HuH-7.5 (cell line): ENCODE measurements around the gene ANKRD24.
A peak's percentile ranks its signal among the peaks of the same experiment; 100 is the strongest.
"Not testable (repeated sequence)": the region's sequence is repeated elsewhere in the genome, so short reads cannot be mapped to it uniquely, and the experiment has no call there.

Source experiments
- DNase-seq: peaks from one replicate; pipeline ENCODE4 v3.0.0; 2011; ENCODE audit warnings: low spot score

The ANKRD24 gene

DNA sequence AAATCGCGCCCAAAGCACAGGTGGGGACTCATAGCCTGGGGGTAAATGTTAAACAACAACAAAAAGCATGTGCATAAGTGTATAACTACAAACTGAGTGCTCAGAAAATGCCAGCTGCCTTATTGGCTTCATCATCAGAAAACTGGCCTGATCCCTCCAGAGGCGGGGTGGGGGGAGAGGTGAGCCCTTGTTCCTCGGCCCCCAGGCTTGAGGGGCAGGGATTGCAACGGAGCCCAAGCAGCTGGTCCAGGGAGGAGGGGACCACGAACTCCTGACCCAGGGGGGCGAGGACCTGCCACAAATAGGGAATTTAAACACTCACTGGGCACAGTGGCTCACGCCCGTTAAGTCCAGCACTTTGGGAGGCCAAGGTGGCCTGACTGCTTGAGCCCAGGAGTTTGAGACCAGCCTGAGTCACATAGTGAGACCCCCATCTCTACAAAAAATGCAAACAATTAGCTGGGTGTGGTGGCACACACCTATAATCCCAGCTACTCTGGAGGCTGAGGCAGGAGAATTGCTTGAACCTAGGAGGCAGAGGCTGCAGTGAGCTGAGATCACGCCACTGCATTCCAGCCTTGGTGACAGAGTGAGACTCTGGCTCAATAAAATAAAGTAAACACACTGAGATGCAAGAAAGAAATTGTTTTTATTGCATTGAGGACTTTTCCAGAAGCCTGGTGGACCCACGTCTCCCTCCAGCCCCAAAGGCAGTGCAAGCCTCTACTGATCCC lies 8.8 kb upstream of the ANKRD24 start:
- DNase-seq: no peak

DNA sequence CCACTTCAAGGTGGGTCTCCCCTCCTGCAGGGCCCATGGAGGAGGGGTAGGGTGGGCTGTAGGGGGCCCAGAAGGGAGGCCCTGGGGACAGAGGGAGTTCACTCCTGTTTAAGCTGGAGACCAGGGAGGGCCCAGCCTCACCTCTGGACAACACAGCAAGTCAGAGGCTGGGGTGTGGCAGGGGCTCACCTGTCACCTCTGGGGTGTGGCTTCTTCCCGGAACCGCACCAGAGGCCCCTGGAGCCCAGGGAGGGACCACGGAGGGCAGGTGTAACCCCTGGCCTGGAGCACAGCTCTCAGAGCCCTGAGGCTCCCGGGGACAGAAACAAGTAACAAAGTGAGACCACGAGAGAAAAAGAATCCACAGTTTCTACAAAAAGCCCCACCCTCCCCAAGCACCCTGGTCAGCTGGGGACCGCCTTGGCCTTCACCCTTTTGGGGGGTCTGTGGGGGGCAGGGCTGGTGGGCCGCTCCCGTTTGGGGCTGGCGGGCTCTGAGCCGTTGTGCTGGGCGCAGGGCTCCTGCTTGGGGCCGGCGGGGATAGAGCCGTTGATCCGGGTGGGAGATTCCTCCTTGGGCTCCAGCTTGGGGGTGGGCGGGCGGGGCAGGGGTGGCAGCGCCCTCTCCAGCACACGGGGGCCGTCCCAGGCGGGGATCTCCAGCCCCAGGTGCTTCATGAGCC lies 8.1 kb upstream of the ANKRD24 start:
- no peak for DNase-seq

DNA sequence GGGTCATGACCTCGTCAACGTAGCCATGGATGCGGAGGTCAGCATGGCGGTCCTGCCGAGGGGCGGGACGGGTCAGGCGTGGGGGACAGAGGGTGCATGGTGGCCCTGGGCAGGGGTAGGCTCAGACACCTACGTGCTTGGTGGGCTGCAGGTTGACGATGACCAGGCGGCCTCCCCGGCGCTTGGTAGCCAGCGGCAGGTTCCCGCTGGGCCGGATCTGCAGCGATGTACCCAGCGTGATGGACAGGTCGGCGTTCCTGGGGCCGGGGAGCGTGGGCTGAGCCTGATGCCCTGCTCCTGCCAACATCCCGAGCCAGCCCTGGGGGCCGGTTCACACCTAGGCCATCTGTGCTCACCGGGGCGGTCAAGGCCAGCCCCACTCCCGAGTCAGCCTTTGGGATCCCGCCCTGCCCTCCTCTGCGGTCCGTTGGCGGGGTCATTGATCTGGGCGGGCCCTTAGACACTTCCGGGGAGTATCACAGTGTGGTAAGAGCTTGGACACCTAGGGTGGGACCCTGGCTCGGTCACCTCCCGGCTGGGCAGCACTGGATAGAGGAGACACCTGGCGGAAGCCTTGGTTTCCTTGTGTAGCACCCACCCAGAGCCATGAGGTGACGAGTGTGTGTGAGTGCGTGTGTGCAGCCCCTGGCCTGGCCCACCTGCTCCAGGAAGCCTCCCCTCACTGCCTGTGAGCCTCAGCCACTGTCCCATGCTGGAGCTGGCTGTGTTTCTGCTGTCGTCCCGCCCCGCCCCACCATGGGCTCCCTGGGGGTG lies 7.4 kb upstream of the ANKRD24 start:
- DNase-seq: no peak

DNA sequence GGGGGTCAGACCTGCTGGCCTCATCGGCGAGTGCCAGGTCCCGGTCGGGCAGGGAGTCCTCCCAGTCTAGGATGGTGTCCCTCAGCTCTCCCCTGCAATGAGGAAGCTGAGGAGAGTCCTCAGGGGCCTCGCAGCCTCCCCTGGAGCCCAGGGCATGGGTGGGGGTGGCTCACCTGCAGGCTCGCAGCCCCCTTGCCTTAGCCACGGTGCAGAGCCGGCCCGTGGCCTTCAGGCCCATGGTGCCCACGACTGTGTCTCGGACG lies 6.9 kb upstream of the ANKRD24 start:
- DNase-seq: no peak

DNA sequence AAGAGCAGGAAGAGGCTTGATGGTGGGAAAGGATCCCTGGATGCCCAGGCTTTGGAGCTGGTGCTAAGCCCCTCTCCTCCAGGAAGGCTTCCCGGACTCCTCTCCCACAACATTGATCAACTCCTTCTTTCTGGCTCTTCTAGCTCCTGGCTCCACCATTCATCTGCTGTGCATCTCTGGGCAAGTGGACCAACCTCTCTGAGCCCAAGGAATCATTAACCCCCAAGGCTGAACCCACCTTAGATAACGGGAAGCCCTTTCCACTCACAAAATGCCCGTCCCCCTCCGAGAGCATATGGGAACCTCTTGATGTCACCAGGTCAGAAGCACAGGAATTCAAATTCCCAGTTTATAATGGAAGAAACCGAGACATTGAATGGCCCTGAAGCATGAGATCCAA lies 5.3 kb upstream of the ANKRD24 start:
- no peak for DNase-seq

DNA sequence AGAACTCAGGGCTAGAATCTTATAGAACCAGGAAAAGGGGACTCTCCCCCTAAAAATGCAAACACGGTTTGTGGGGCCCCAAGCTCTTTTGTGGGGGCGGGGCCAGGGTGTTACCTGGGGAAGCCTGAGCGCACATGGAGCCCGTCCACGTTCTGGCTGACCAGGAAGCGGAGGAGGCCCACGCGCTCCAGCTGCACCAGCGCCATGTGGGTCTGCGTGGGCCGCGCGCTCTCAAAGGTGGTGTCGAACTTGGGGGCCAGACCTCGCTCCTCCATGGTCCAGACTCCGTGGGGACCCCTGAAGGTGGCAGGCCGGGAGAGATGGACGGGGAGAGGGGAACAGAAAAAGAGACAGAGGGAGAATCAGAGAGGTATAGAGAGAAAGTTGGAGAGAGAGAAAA lies 3.5 kb upstream of the ANKRD24 start:
- DNase-seq: no peak

DNA sequence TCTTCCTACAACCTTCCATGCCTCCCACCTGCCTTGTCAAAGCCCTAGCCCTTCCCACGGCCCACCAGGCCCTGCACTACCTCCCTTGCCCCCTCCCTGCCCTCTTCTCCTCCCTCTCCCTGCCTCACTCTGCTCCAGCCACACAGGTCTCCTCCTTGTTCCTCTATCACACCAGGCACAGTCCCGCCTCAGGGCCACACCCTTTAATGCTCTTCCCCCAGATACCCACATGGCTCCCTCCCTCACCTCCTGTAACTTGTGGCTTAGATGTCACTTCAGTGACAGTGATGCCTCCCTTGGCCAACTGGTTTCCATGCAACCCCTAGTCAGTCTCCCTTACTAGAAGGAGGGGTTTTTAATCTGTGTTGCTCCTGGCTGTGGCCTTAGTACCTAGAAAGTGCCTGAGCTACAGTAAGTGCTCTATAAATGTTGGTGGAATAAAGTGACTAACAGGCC lies 1.4 kb upstream of the ANKRD24 start:
- no peak for DNase-seq

DNA sequence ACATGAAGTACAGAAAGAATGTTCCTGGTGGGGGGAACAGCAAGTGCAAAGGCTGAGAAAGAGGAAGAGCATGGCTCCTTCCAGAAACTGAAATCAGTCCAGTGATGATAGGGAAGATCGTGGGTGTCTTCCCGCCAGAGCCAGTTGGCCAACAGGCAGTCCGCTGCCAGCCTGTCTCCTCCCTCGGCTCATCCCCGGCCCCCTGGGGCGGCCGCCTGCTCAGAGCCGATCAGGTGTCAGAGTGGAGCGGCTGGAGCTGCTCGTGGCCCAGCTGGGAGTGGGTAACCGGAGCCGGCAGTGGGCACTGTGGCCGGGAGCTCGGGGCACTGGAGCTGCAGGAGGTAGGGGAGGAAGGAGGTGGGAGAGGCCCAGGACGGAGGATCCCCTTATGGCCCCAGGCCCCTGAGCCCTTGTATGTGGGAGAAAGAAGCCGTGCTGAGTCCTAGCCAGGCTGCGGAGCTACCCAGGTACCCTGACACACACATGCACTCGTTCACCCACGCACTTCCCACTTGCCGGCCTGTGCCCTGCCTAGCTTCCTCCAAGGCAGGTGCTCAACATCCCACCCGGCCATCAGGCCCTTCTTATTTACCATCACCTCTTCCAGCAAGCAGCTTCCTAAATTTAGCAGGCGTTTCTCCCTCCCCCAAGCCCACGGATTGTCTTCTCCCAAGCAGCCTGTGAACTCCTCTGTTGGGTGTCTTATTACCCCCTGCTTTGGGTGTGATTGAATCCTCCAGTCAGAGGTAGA lies 1.7 kb downstream of the ANKRD24 start:
- no peak for DNase-seq

DNA sequence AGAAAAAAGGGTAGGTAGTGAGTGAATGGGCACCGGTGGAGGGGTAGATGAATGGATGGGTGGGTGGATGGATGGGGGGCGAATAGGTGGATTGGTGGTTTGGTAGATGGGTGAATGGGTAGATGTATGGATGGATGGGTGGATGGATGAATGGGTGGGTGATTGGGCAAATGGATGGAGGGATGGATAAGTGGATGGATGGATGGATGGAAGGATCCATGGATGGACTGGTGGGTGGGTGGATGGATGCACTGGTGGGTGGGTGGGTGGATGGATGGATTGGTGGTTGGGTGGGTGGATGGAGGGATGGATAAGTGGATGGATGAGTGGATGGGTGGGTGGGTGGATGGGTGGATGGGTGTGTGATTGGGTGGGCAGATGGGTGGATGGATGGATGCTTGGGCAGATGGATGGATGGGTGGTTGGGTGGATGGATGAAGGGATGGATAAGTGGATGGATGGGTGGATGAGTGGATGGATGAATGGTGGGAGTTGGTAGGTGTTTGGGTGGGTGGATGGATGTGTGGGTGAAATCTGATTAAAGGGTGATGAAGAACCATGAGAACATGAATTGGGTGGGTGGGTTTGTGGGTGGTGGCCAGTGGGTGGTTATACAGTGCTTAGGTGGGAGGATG lies 2.3 kb downstream of the ANKRD24 start:
- no peak for DNase-seq

DNA sequence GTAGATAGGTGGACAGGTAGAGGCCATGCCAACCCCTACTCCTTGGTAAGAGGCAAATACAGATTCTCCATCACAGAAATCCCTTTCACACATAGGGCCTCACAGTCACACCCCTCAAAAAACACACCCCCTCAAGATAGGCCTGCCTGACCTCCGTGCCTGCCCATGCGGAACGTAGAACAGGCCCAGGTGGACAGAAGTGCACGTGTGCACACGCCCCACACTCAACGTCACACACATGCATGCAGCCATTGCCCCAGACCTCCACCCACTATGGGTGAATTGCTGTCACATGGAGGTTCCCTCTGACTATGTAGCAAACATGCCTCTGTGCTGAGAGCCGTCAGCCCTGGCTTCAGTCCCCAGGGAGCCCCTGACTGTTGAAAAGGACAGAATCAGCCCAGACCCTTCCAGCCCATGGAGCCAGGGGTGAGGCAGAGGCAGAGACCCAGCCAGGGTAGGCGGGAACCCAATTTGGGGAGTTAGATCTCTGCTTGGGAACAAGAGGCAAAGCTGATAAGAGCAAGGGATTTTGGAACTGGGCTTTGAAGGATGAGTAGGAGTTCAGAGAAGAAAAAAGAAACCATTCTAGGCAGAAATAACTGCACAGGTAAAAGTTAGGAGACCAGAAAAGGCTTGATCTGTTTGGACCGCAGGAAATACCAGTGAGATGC lies 3.1 kb downstream of the ANKRD24 start:
- DNase-seq: no peak

DNA sequence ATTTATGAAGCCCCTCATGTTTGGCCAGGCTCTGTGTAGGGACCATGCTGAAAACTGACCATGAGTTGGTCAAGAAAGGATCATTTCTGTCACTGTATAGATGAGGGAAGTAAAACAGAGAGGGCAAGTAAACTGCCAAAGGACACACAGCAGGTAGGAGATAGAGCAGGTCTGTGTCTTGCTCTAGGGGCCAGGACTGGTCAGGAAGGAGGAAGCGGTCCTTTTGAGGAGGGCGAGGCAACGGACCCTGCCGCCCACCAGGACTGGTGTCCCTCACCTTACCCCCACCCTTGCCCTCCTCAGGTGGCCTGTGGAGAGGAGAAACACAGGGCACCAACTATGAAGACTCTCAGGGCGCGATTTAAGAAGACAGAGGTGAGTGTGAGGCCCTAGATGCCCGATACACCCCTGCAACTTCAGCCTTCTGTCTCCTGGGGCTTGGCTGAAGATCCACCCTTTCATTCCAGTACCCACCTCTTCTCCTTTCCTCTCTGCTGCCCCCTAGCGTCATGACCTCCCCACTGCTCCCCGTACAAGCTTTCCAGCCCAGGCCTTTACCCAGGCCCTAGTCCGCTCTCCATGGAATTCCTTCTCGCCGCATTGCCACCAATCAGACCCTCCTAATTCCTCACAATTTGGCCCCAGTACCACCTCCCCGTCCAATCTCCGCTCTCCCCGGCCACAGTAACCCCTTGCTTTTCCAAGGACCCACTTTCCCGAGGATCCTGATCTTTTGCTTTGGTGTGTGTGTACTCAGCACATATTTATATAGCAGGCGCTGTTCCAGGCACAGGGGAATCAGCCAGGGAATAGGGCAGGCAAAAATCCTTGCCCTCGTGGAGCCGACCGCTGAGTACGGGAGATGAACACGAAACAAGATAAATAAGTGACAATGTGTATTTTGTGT lies 3.9 kb downstream of the ANKRD24 start:
- peak; percentile 97 for DNase-seq

DNA sequence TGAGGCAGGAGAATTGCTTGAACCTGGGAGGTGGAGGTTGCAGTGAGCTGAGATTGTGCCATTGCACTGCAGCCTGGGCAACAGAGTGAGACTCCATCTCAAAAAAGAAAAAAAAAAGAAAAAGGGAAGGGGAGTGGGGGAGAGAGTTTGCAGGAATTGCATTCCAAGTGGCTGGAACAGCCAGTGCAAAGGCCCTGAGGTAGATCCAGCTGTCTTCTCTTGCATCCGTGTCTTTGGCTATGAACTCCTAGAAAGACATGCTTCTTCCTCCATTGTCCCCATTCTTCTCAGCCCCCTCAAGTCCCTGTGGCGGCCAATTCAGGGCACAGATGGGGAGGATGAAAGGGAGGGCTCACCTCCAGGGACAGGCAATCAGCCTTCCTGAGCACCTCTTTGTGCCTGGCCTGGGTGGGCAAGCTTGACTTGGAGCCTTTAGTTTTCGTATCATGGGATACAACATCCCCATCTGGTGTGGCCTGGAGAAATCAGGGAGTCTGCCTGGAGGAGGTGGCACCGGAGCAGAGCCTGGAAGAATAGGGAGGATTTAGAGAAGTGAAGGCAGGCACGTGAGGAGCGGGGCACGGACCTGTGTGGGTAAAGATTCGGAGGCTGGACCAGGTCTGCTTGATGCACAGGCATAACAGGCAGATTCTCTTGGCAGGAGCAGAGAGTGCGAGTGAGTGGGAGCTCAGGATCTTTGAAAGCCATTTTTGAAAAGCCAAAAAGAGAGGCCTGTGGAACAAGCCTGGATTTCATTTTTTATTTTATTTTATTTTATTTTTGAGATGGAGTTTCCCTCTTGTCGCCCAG lies 5.0 kb downstream of the ANKRD24 start:
- no peak for DNase-seq

DNA sequence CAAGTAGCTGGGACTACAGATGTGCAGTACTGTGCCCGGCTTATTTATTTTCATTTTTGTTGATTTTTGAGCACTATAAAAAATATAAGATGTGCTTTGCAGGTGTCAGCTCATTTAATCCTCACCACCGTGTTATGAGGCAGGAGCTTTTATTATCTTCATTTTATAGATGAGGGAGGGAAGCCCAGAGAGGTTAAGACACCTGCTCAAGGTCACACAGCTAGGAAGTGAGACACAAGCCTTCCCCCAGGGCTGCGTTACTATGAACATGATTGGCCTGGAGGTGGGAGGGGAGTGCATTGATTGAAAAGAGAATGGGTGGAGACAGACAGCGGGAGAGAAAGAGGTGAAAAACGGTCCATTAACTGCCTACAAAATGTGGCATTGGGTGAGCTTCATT lies 7.2 kb downstream of the ANKRD24 start:
- DNase-seq: no peak

DNA sequence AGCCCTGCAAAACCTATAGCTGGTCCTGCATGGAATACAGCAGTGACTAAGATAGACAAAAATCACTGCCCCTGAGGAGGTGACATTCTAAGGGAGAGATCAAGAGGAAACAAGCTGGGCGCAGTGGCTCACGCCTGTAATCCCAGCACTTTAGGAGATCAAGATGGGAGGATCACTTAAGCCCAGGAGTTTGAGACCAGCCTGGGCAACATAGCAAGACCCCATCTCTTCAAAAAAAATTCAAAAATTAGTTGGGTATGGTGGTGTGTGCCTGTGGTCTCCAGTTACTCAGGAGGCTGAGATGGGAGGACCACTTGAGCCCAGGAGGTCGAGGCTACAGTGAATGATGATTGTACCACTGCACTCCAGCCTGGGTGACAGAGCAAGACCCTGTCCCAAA lies 10.0 kb downstream of the ANKRD24 start:
- DNase-seq: not testable (repeated sequence)

DNA sequence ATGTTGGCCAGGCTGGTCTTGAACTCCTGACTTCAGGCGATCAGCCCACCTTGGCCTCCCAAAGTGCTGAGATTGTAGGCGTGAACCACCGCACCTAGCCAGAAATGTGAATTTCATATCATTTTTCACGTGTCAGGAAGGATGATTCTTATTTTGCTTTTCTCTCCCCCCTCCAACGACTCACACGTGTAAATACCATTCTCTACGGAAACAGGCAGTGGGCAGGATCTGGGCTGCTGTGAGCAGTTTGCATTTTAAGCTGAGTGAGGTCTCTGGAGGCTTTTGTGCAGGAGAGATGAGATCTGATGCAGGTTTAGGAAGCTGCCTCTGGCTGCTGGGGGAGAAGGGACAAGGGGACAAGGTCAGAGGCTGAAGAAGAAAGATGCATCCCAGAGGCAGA lies 11.9 kb downstream of the ANKRD24 start:
- no peak for DNase-seq

DNA sequence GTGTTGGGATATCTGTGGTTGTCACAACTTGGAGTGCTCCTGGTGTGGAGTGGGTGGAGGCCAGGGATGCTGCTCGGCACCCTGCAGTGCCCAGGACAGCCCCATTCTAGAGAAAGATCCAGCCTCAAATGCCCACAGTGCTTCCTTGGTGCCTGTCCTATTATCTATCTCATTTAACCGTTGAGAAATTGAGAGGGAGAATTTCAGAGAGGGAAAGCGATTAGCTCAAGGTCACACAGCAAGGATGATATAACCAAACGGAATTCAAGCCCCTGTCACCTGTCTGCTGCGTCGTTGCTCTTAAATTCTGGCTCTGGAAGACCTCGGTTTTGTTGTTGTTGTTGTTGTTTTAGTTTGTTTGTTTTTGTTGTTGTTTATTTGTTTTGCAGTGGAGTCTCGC lies 13.5 kb downstream of the ANKRD24 start:
- DNase-seq: no peak

DNA sequence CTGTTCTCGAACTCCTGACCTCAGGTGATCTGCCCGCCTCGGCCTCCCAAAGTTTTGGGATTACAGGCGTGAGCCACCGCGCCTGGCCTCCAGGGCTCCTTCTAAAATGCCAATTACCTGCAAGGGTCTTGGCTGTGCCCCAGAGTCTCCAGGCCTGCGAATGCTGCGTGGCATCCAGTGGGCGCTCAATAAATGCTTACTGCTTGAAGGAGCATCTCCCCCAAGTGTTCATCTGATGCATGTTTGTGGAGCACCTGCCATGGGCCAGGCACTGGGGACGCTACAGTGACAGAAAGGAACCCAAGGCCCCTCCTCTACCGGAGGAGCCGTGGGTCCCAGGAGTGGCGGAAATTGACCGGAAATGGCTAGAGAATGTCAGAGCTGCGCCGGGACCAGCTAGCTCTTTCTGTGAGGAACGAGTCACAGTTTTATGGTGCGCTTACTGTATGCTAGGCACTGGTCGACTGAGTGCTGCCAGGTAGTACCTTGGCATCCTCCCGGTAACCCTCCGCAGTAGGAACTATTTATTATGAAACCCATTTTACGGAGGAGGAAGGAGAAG lies 14.2 kb downstream of the ANKRD24 start:
- no peak for DNase-seq

DNA sequence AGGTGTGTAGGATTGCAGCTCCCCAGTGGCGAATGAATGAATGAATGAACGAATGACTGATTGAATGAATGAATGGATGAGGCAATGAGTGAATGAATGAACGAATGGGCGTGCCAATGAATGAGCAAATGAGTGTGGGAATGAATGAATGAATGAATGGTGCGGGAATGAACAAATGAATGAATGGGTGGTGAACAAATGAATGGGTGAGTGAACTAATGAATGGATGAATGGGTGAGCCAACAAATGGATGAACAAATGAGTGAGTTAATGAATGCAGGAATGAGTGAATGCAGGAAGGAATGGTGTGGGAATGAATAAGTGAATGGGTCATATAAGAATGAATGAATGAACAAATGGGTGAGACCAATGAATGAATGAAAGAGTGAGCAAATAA lies 14.7 kb downstream of the ANKRD24 start:
- no peak for DNase-seq
